Adrenal gland (tissue), 5 donors: ENCODE results near the gene SYNPO.

Source experiments
- CTCF ChIP-seq, 6 experiments: fragments of 450-650 bp in 4 of 6; fragments of 200-600 bp in 2 of 6; sonication (generic) in 1 of 6; IDR thresholded peaks; 1 replicate in 5 of 6; 2 replicates in 1 of 6; pipeline versions ENCODE4 v1.5.1 to v1.8.0; 2016 to 2021; ENCODE audit warnings: antibody characterized with exemption in 6 of 6, mild to moderate bottlenecking in 2 of 6, moderate library complexity in 1 of 6
- POLR2A ChIP-seq, 2 donors: fragments of 450-650 bp; IDR thresholded peaks; one replicate each; pipeline ENCODE4 v1.6.1; 2017; ENCODE audit warnings: antibody characterized with exemption in 2 of 2, mild to moderate bottlenecking in 2 of 2, moderate library complexity in 1 of 2
- donor health status: DM: no; HTN: no; CAD: no.

GRCh38 chr5:150703762-150704161 is 63.3 kb downstream of the SYNPO start:
- TF ChIP-seq CTCF (IDR thresholded peaks at IDR 0.05) (no peak), POLR2A (IDR thresholded peaks at IDR 0.05) (no peak)
